HepG2 (cell line): ENCODE results near the gene ITGB7. TPM values are rescaled to one million over a fixed set of nuclear protein-coding genes. Genes with fewer than 3 reads are reported as not detected.

ENCODE experiments used
- CREB3 ChIP-seq: sonication (generic); formaldehyde crosslinking; IDR thresholded peaks from 2 replicates; pipeline ENCODE4 v1.5.0; 2020; ENCODE audit warnings: missing genetic modification reagents
- ISX ChIP-seq: sonication (generic); formaldehyde crosslinking; conservative IDR thresholded peaks from 2 replicates; pipeline ENCODE4 v1.5.0; 2020; ENCODE audit warnings: missing genetic modification reagents
- KLF16 ChIP-seq, 2 experiments: sonication (generic) in 1 of 2; formaldehyde crosslinking in 1 of 2; IDR thresholded peaks; 2 replicates each; pipeline versions ENCODE4 v1.6.1 to v1.8.0; 2016 to 2023; ENCODE audit warnings: missing genetic modification reagents in 2 of 2, missing compliant biosample characterization in 1 of 2
- NONO ChIP-seq, 2 experiments: fragments of 450-650 bp in 1 of 2; sonication (generic) in 1 of 2; formaldehyde crosslinking in 1 of 2; IDR thresholded peaks in 1 of 2; conservative IDR thresholded peaks in 1 of 2; 2 replicates each; pipeline versions ENCODE4 v1.6.1 to v1.8.0; 2017 to 2022; ENCODE audit warnings: mild to moderate bottlenecking in 1 of 2, missing genetic modification reagents in 1 of 2, moderate library complexity in 1 of 2
- RAD21 ChIP-seq: fragments of 450-650 bp; formaldehyde crosslinking; IDR thresholded peaks from 2 replicates; pipeline ENCODE4 v1.5.0; 2020; ENCODE audit warnings: mild to moderate bottlenecking
- SIN3A ChIP-seq: IDR thresholded peaks from 2 replicates; pipeline ENCODE4 v1.6.1; 2011; ENCODE audit warnings: low read depth, mild to moderate bottlenecking, control low read depth, low read length, borderline replicate concordance
- TARDBP ChIP-seq: sonication (generic); formaldehyde crosslinking; IDR thresholded peaks from 2 replicates; pipeline ENCODE4 v1.8.0; 2022; ENCODE audit warnings: mild to moderate bottlenecking, missing genetic modification reagents
- ZBTB4 ChIP-seq: sonication (generic); formaldehyde crosslinking; IDR thresholded peaks from 2 replicates; pipeline ENCODE4 v1.4.0; 2020; ENCODE audit warnings: missing genetic modification reagents, mild to moderate bottlenecking, borderline replicate concordance
- ZBTB46 ChIP-seq: sonication (generic); formaldehyde crosslinking; IDR thresholded peaks from 2 replicates; pipeline ENCODE4 v1.4.0; 2020; ENCODE audit warnings: mild to moderate bottlenecking, missing genetic modification reagents, borderline replicate concordance
- ZIK1 ChIP-seq: sonication (generic); formaldehyde crosslinking; IDR thresholded peaks from 2 replicates; pipeline ENCODE4 v1.5.0; 2020; ENCODE audit warnings: mild to moderate bottlenecking, low read depth, missing genetic modification reagents, borderline replicate concordance
- ZNF224 ChIP-seq: sonication (generic); formaldehyde crosslinking; IDR thresholded peaks from 2 replicates; pipeline ENCODE4 v1.5.0; 2020; ENCODE audit warnings: mild to moderate bottlenecking, missing genetic modification reagents
- ZNF225 ChIP-seq: sonication (generic); formaldehyde crosslinking; IDR thresholded peaks from 2 replicates; pipeline ENCODE4 v1.4.0; 2020; ENCODE audit warnings: mild to moderate bottlenecking, missing genetic modification reagents
- ZNF574 ChIP-seq: sonication (generic); formaldehyde crosslinking; IDR thresholded peaks from 2 replicates; pipeline ENCODE4 v1.4.0; 2020; ENCODE audit warnings: missing genetic modification reagents
- ZNF781 ChIP-seq: sonication (generic); formaldehyde crosslinking; IDR thresholded peaks from 2 replicates; pipeline ENCODE4 v1.5.1; 2020; ENCODE audit warnings: borderline replicate concordance, mild to moderate bottlenecking, missing genetic modification reagents; ENCODE audit errors: not compliant biosample characterization
- polyA plus RNA-seq, 8 experiments: library from polyadenylated mRNA; depleted of rRNA in 3 of 8; stranded (reverse) in 7 of 8; unstranded in 1 of 8; fragments of >200 nt; fragmentation: Illumina TruSeq in 4 of 8; extraction: Trizol in 4 of 8; gene quantifications; 2 replicates each; pipeline versions ENCODE4 v1.2.1 to v1.2.3, GENCODE V29; 2011 to 2016; ENCODE audit warnings: low read depth in 4 of 8, missing spikeins in 1 of 8, mixed read lengths in 1 of 8; ENCODE audit not compliant: insufficient read depth in 1 of 8
- total RNA-seq, 5 experiments: library from RNA; depleted of rRNA; stranded (reverse); fragments of >200 nt; fragmentation: Illumina TruSeq; extraction: Trizol; gene quantifications; 2 replicates each; pipeline ENCODE4 v1.2.3, GENCODE V29; 2016; ENCODE audit warnings: low read depth in 1 of 5

Gene ITGB7
- total and polyA plus RNA-seq, 2 of the 13 experiments (the other 11 are each of a cell fraction or from before 2014, with no cell fraction given): 0.16 to 0.18 TPM

GRCh38 chr12:53251477-53252348 is 44.7 kb upstream of the ITGB7 start (continued):
- TF ChIP-seq ZBTB46 (no peak), ZNF574 (CRISPR knock-in tag) (peak; percentile 83), ZBTB4 (CRISPR knock-in tag) (0 out of 2 replicates have a peak, but pooled peaks have one; percentile 49), KLF16 (CRISPR knock-in tag; IDR thresholded peaks at IDR 0.05) (peak in 1 of 2 experiments; percentile 41; a peak in 1 of 4 replicates), CREB3 (CRISPR knock-in tag) (0 out of 2 replicates have a peak, but pooled peaks have one; percentile 74), ZIK1 (no peak), ZNF224 (CRISPR knock-in tag) (no peak), ISX (CRISPR knock-in tag) (no peak), NONO (IDR thresholded peaks at IDR 0.05) (no peak), NONO (CRISPR knock-in tag; conservative IDR thresholded peaks at IDR 0.05) (peak; percentile 78), SIN3A (peak; percentile 75; the same call in 1 of the 2 replicates), RAD21 (peak; percentile 37), TARDBP (CRISPR knock-in tag) (no peak), ZNF225 (peak; percentile 41; the same call in 1 of the 2 replicates), ZNF781 (no peak)
